Activated naive CD4-positive, alpha-beta T cell treated with anti-CD3 and anti-CD28 coated beads, Interleukin-2, amount 50 U/mL, for 72 hours (primary cell): ENCODE measurements around the gene DNPEP. TPM values are rescaled to one million over a fixed set of nuclear protein-coding genes. Genes with fewer than 3 reads are reported as not detected.
A peak's percentile ranks its signal among the peaks of the same experiment; 100 is the strongest.

Source experiments
- ATAC-seq, 2 donors: fragments of 150-1000 bp; cut with Tn5 transposase; 2 replicates each; pipeline ENCODE4 v1.10.0; 2021; ENCODE audit warnings: mild to moderate bottlenecking in 2 of 2, moderate library complexity in 2 of 2
- DNase-seq, 2 donors: peaks; one replicate each; pipeline ENCODE4 v3.0.0; 2021 to 2022; ENCODE audit warnings: low spot score in 2 of 2
- H3K27ac Mint-ChIP-seq, 2 donors: one replicate each; pipeline ENCODE4 v1.8.0; 2022; ENCODE audit warnings: mild to moderate bottlenecking in 2 of 2, mixed read lengths in 2 of 2
- H3K36me3 Mint-ChIP-seq, 2 donors: one replicate each; pipeline ENCODE4 v1.8.0; 2022; ENCODE audit warnings: mixed read lengths in 2 of 2
- H3K9me3 Mint-ChIP-seq, 2 donors: one replicate each; pipeline ENCODE4 v1.8.0; 2022; ENCODE audit warnings: mixed read lengths in 2 of 2
- total RNA-seq, 2 donors: library from RNA; stranded (reverse); gene quantifications; one replicate each; pipeline ENCODE4 v1.2.3, GENCODE V29; 2022

The DNPEP gene
- total RNA-seq, 2 donors from 2014 or later: 61.1 to 96.0 TPM

- Mint-ChIP-seq H3K27ac (peak overlapping the region in 1 of 2 donors; percentile 91), H3K9me3 (no peaks in the 10 kb centered on the region), H3K36me3 (peaks cover 5 to 6% of the 10 kb centered on the region in 2 donors)
- DNase-seq (peak; percentile 97 to 99), ATAC-seq (peak; percentile 75 to 86)
Measured at GRCh38 chr2:219388121-219388906, 602 bp upstream of the DNPEP start.

- peak overlapping the region; percentile 91 to 98 for H3K27ac Mint-ChIP-seq
- H3K9me3 Mint-ChIP-seq: no peaks in the 10 kb centered on the region
- DNase-seq (peak in 1 of 2 donors; percentile 56), ATAC-seq (no peak)
- peaks cover 5 to 6% of the 10 kb centered on the region in 2 donors for H3K36me3 Mint-ChIP-seq
Measured at GRCh38 chr2:219386532-219387280, 1.0 kb downstream of the DNPEP start.

GRCh38 chr2:219385958-219386520 is 1.7 kb downstream of the DNPEP start:
- Mint-ChIP-seq H3K36me3 (peaks cover 5 to 6% of the 10 kb centered on the region in 2 donors), H3K27ac (no peak overlapping the region), H3K9me3 (no peaks in the 10 kb centered on the region)
- ATAC-seq: no peak
- DNase-seq: peak in 1 of 2 donors; percentile 56

- ATAC-seq: no peak
- peaks cover 5 to 6% of the 10 kb centered on the region in 2 donors for H3K36me3 Mint-ChIP-seq
- no peak overlapping the region for H3K27ac Mint-ChIP-seq
Measured at GRCh38 chr2:219384859-219385258, 2.9 kb downstream of the DNPEP start.

DNA sequence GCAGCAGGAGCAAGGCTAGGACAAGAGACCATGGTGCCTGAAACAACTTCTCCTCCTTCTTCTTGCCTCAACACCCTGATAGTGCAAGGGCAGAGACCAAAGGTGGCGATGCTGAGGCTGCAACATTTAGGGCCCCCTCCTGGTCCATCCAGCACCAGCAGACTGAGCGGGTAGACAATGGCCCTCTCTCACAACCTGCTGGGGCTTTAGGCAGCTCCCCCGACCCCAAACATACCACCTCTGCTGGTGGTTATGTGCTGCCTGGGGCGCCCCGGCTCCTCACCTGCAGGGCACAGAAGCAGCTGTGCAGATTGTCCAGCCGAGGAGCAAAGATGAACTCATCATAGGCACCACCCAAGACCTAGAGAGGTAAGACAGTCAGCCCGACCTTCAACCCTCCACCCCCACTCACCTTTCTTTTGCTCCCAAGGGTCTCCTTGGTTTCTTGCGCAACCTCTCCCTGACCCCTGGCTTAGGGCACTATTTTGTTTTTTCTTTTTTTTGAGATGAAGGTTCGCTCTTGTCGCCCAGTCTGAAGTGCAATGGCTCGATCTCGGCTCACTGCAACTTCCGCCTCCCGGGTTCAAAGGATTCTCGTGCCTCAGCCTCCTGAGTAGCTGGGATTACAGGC is 3.5 kb downstream of the DNPEP start:
- DNase-seq (peak in 1 of 2 donors; percentile 55), ATAC-seq (no peak)
- H3K27ac Mint-ChIP-seq: peak overlapping the region in 1 of 2 donors; percentile 31
- no peaks in the 10 kb centered on the region for H3K9me3 Mint-ChIP-seq
- peaks cover 5 to 6% of the 10 kb centered on the region in 2 donors for H3K36me3 Mint-ChIP-seq

More at GRCh38 chr2:219384859-219385258, 2.9 kb downstream of the DNPEP start:
- H3K9me3 Mint-ChIP-seq: no peaks in the 10 kb centered on the region
- peak in 1 of 2 donors; percentile 13 for DNase-seq

- Mint-ChIP-seq H3K36me3 (peaks cover 5 to 6% of the 10 kb centered on the region in 2 donors), H3K27ac (peak overlapping the region in 1 of 2 donors; percentile 89), H3K9me3 (no peaks in the 10 kb centered on the region)
- ATAC-seq: no peak
- peak in 1 of 2 donors; percentile 54 for DNase-seq
Measured at GRCh38 chr2:219381448-219381847, 6.3 kb downstream of the DNPEP start.

DNA sequence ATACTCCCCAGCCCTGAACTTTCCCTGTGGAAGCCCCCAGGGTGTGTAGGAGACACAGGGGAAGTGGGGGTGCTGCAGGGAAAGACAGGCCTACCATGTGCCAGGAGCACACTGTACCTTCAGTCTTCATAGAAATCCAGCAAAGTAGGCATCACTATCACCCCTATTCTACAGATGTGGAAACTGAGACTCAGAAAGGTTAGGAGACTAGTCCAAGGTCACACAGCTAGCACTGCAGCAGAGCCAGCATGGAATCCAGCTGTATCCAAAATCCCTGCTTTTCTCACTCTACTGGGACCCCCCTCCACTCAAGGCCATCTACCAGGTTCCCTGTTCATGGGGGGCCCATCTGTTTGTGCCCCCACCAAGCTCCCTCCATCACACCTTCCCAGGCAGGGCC is 6.8 kb downstream of the DNPEP start:
- ATAC-seq (no peak), DNase-seq (peak in 1 of 2 donors; percentile 25)
- Mint-ChIP-seq H3K36me3 (peaks cover 3 to 5% of the 10 kb centered on the region in 2 donors), H3K27ac (peak overlapping the region in 1 of 2 donors; percentile 70), H3K9me3 (no peaks in the 10 kb centered on the region)

DNA sequence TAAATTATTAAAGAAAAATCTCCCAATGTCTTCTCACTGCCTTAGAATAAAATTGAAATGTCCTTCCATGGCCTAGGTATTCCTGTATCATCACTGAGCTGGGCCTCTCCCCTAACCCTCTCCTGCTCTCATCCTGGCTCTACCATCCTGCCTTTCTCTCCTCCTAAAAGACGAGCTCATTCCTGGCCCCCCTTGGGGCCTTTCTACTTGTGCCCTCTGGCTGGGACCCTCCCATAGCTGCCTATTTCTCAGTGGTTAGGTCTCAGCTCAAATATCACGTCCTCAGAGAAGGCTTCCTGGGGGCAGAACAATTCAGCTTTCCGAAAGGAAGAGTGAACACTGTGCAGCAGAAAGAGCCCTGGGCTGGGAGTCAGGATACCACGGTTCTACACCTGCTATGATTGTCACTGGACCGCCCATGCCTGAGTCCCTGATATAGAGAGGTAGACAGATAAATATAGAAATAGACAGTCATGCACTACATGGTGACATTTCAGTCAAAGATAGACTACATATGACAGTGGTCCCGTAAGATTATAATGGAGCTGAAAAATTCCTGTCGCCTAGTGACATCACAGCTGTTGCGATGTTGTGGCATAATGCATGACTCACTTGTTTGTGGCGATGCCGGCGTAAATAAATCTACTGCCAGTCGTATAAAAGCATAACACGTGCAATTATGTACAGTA is 9.4 kb downstream of the DNPEP start:
- DNase-seq: peak in 1 of 2 donors; percentile 13
- H3K9me3 Mint-ChIP-seq: no peaks in the 10 kb centered on the region
- ATAC-seq: no peak
- H3K36me3 Mint-ChIP-seq: peaks cover 6 to 12% of the 10 kb centered on the region in 2 donors
- H3K27ac Mint-ChIP-seq: no peak overlapping the region

DNA sequence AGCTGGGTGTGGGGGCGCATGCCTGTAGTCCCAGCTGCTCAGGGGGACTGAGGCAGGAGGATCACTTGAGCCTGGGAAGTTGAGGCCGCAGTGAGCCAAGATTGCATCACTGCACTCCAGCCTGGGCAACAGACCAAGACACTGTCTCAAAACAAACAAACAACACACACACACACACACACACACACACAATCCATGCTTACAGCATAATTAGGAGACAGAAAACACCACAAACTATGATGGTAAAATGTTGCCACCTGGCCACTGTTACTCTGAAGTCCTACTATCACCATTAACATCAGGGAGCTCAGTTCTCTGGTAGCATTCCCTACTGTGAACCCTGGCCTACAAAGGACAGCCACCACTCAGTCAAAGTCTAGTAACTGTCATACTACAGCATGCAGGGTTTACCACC is 18.3 kb downstream of the DNPEP start:
- Mint-ChIP-seq H3K36me3 (peaks cover 6 to 8% of the 10 kb centered on the region in 2 donors), H3K27ac (no peak overlapping the region), H3K9me3 (no peaks in the 10 kb centered on the region)
- ATAC-seq (no peak), DNase-seq (no peak)

- Mint-ChIP-seq H3K9me3 (no peaks in the 10 kb centered on the region), H3K27ac (no peak overlapping the region), H3K36me3 (peaks cover 3 to 4% of the 10 kb centered on the region in 2 donors)
- DNase-seq: peak in 1 of 2 donors; percentile 6
- ATAC-seq: no peak
Measured at GRCh38 chr2:219368690-219369191, 19.0 kb downstream of the DNPEP start.

GRCh38 chr2:219362524-219363164 is 25.1 kb downstream of the DNPEP start:
- no peaks in the 10 kb centered on the region for H3K9me3 Mint-ChIP-seq
- H3K36me3 Mint-ChIP-seq: no peaks in the 10 kb centered on the region
- H3K27ac Mint-ChIP-seq: no peak overlapping the region
- ATAC-seq (peak; percentile 72 to 77), DNase-seq (peak in 1 of 2 donors; percentile 40)

DNA sequence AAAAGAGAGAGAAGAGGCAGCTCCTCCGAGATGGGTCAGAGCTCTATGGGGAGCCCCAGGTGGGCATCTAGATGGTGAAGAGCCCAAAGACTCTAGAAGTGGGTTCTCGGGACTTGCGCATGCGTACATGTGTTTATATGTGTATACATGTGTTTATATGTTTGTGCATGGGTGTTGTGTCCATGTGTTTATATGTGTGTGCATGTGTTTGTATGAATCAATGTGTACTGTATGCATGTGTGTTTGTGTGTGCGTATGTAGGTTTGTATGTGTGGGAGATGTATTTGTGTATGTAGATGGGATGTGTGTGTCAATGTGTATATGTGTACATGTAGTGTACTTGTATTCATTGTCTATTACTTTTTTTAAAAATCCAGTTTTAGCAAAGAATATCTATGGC is 25.6 kb downstream of the DNPEP start:
- Mint-ChIP-seq H3K9me3 (no peaks in the 10 kb centered on the region), H3K27ac (no peak overlapping the region), H3K36me3 (no peaks in the 10 kb centered on the region)
- ATAC-seq (no peak), DNase-seq (no peak)

DNA sequence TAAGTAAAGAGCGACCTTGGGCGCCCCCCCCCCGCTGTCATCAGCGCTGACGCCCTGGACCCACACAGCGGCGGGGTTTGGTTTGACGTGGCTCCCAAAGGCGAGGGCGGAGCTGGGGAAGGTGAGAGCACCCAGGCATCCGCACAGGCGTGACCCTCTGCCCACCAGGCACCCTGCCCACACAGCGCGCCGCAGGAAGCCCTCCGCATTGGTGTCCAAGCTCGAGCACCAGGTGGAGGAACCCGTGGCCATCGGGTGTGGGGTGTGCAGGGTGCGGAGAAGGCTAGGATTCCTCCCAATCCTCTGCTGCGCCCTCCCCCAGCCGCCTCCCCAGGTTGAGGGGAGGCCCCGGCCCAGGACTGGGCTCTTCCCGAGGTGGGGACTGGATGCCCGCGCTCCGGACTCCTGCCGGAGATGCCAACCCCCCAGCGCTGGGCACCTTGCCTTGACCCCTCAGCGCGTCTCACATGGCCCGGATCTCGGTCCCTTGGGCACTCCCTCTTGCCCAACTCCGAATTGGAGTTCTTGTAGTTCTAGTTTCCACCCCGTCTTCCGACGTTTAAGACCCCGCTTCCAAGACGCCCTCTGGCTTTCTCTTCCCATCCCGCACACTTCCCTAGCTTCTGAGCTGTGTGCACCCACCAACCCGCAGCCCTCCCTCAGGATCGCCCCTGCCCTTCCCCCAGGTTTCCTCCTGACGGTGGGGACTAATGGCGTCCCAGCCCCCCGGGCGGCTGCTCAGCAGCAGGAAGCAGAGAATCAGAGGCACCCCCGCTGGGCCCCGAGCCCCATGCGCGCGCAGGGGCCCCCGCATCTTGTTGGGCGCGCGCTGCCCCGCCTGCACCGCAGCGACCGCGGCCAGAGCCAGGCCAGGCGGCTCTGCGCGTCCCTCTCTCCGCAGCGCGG is 29.3 kb downstream of the DNPEP start:
- peak in 1 of 2 donors; percentile 72 for ATAC-seq
- Mint-ChIP-seq H3K36me3 (no peaks in the 10 kb centered on the region), H3K27ac (no peak overlapping the region), H3K9me3 (no peaks in the 10 kb centered on the region)
- no peak for DNase-seq

DNA sequence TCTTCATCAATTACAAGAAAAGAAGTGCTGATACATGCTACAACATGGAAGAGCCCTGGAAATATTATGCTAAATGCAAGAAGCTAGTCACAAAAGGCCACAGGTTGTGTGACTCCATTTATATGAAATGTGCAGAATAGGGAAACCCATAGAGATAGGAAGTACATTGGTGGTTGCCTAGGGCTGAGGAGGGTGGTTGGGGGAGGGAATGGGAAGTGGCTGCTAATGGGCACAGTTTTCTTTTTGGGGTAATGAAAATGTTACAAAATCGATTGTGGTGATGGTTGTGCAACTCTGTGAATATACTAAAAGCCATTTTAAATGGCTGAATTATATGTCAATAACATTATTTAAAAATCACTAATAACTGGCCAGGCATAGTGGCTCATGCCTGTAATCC is 30.9 kb downstream of the DNPEP start:
- ATAC-seq: no peak
- DNase-seq: no peak
- Mint-ChIP-seq H3K27ac (no peak overlapping the region), H3K36me3 (no peaks in the 10 kb centered on the region), H3K9me3 (no peaks in the 10 kb centered on the region)

- no peaks in the 10 kb centered on the region for H3K9me3 Mint-ChIP-seq
- no peak for DNase-seq
- no peak for ATAC-seq
- H3K27ac Mint-ChIP-seq: no peak overlapping the region
- no peaks in the 10 kb centered on the region for H3K36me3 Mint-ChIP-seq
Measured at GRCh38 chr2:219354582-219354981, 33.1 kb downstream of the DNPEP start.
